Measurements from ENCODE around the gene AMFR.

DNA sequence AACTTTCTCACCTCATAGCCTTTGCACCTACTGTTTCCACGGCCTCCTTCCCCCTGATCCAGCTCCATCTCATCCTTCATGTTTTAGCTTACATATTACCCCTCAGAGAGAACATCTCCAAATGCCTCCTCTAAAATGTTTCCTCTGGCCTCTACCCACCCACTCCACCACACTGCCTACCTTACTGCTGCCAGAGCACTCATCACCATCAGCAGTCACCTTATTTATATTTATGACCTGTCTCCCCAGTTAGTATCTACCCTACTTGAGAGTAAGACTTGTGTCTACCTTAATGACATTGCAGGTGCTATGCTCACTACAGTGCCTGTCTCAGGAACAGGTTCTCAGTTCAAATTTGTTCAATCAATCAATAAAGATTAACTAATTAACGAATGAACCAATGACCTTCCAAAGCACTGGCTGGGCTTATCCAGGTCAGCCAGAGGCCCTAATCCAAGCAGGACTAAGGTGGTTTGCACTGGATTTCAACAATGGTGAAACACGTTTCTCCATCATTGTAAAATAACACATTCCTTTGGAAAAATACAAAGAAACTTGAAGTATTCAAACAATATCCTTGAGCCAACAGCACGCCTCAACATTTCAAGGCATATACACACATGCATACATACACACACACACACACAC is 41.1 kb downstream of the AMFR start:
- TF ChIP-seq ZNF274 (IDR thresholded peaks at IDR 0.05; ENCODE audit: low read depth, low read length) (no peak), SUZ12 (IDR thresholded peaks at IDR 0.05; ENCODE audit: extremely low read depth, insufficient read depth, insufficient read length) (no peak)
